ENCODE measurements around the gene CFAP44. TPM values are rescaled to one million over a fixed set of nuclear protein-coding genes. Genes with fewer than 3 reads are reported as not detected.

Gene CFAP44
- total and polyA plus RNA-seq, 2 of the 13 experiments (the other 11 are each of a cell fraction or from before 2014, with no cell fraction given), result 1.7 to 4.7 TPM

DNA sequence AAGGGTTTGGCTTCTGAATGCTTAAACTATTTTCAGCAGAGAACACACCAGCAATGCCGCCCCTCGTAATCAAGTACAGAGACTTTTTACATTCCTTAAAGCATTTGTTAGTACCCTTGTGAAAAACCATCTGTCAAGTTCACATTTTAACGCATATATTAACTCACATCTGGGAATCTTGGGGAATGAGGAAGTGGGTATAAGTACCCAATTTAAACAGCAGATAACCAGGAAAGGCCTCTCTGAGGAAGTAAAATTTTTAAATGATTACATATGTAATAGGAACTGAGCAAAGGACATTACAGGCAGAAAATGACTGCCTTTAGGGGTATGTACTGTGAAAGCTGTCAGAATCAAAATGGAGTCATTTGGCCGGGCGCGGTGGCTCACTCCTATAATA lies 12.8 kb upstream of the CFAP44 start:
- H3K9me3 ChIP-seq (ENCODE audit: low read length), result no peaks in the 10 kb centered on the region
- POLR2A ChIA-PET, result no interaction called here
- no peak for FAIRE-seq
- intact Hi-C loops (cut with micrococcal nuclease; ENCODE audit: unreplicated experiment) (no loop called here), in situ Hi-C loops (cut with HindIII; ENCODE audit: extremely low pct_ligation_motif_present, low pct_unique_long_range_greater_than_20kb) (no loop called here)
- peaks cover 6 to 21% of the 10 kb centered on the region in 2 experiments; a peak in 4 of 5 replicates for H3K36me3 ChIP-seq (replicated peaks in 1 of 2; ENCODE audit: control insufficient read depth in 1 of 2, insufficient read depth in 2 of 2, low read length in 2 of 2)
- no peaks in the 10 kb centered on the region for H3K79me2 ChIP-seq (ENCODE audit: insufficient read depth, low read length)
- no peak overlapping the region for H3K4me2 ChIP-seq (ENCODE audit: low read depth, low read length)
- TF ChIP-seq HIVEP1 (CRISPR knock-in tag; IDR thresholded peaks at IDR 0.05), result no peak
- no peak for TF ChIP-seq NCOR1 (IDR thresholded peaks at IDR 0.05; ENCODE audit: borderline replicate concordance, low read length)
- TF ChIP-seq PCBP1 (IDR thresholded peaks at IDR 0.05; ENCODE audit: borderline replicate concordance, low read depth, low read length), result no peak
- TF ChIP-seq, protein P1, sequence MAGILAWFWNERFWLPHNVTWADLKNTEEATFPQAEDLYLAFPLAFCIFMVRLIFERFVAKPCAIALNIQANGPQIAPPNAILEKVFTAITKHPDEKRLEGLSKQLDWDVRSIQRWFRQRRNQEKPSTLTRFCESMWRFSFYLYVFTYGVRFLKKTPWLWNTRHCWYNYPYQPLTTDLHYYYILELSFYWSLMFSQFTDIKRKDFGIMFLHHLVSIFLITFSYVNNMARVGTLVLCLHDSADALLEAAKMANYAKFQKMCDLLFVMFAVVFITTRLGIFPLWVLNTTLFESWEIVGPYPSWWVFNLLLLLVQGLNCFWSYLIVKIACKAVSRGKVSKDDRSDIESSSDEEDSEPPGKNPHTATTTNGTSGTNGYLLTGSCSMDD (CRISPR knock-in tag; IDR thresholded peaks at IDR 0.05), result no peak
- no peak for TF ChIP-seq POLR2A (IDR thresholded peaks at IDR 0.05; ENCODE audit: insufficient read depth in 1 of 2, low read depth in 2 of 2, low read length in 2 of 2)
- no peak for TF ChIP-seq GTF3A (CRISPR knock-in tag; conservative IDR thresholded peaks at IDR 0.05)
- TF ChIP-seq, protein P2, sequence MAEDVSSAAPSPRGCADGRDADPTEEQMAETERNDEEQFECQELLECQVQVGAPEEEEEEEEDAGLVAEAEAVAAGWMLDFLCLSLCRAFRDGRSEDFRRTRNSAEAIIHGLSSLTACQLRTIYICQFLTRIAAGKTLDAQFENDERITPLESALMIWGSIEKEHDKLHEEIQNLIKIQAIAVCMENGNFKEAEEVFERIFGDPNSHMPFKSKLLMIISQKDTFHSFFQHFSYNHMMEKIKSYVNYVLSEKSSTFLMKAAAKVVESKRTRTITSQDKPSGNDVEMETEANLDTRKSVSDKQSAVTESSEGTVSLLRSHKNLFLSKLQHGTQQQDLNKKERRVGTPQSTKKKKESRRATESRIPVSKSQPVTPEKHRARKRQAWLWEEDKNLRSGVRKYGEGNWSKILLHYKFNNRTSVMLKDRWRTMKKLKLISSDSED (CRISPR knock-in tag; IDR thresholded peaks at IDR 0.05), result no peak
- no peak for TF ChIP-seq SP4 (CRISPR knock-in tag; IDR thresholded peaks at IDR 0.05)
- TF ChIP-seq PAX8 (CRISPR knock-in tag; IDR thresholded peaks at IDR 0.05; ENCODE audit: borderline replicate concordance), result no peak
- TF ChIP-seq SRSF9 (IDR thresholded peaks at IDR 0.05; ENCODE audit: borderline replicate concordance, insufficient read depth, low read depth, low read length, poor library complexity, severe bottlenecking), result no peak
- TF ChIP-seq, protein P3, sequence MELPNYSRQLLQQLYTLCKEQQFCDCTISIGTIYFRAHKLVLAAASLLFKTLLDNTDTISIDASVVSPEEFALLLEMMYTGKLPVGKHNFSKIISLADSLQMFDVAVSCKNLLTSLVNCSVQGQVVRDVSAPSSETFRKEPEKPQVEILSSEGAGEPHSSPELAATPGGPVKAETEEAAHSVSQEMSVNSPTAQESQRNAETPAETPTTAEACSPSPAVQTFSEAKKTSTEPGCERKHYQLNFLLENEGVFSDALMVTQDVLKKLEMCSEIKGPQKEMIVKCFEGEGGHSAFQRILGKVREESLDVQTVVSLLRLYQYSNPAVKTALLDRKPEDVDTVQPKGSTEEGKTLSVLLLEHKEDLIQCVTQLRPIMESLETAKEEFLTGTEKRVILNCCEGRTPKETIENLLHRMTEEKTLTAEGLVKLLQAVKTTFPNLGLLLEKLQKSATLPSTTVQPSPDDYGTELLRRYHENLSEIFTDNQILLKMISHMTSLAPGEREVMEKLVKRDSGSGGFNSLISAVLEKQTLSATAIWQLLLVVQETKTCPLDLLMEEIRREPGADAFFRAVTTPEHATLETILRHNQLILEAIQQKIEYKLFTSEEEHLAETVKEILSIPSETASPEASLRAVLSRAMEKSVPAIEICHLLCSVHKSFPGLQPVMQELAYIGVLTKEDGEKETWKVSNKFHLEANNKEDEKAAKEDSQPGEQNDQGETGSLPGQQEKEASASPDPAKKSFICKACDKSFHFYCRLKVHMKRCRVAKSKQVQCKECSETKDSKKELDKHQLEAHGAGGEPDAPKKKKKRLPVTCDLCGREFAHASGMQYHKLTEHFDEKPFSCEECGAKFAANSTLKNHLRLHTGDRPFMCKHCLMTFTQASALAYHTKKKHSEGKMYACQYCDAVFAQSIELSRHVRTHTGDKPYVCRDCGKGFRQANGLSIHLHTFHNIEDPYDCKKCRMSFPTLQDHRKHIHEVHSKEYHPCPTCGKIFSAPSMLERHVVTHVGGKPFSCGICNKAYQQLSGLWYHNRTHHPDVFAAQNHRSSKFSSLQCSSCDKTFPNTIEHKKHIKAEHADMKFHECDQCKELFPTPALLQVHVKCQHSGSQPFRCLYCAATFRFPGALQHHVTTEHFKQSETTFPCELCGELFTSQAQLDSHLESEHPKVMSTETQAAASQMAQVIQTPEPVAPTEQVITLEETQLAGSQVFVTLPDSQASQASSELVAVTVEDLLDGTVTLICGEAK (IDR thresholded peaks at IDR 0.05), result no peak
- TF ChIP-seq, protein P3 (CRISPR knock-in tag; IDR thresholded peaks at IDR 0.05), result no peak
- no peak for TF ChIP-seq MEIS2 (CRISPR knock-in tag; IDR thresholded peaks at IDR 0.05)
- no peak for TF ChIP-seq RCOR2 (CRISPR knock-in tag; IDR thresholded peaks at IDR 0.05)
- H4K20me1 ChIP-seq (ENCODE audit: insufficient read depth, low read length), result no peaks in the 10 kb centered on the region
- H3K9ac ChIP-seq (ENCODE audit: insufficient read depth, low read depth, low read length), result no peak overlapping the region
- H3K27ac ChIP-seq (ENCODE audit: extremely low read length, insufficient read depth, low read length), result no peak overlapping the region
- no peaks in the 10 kb centered on the region for H3K27me3 ChIP-seq (ENCODE audit: control insufficient read depth in 1 of 2, insufficient read depth in 2 of 2, low read length in 2 of 2)
- DNase-seq (ENCODE audit: low spot score), result no peak
- no peak for ATAC-seq
- CTCF ChIA-PET (ENCODE audit: low intra/inter-chr PET ratio, low total read pairs), result no interaction called here
- H3K4me3 ChIP-seq (replicated peaks in 1 of 3; ENCODE audit: insufficient read depth in 1 of 3, low read depth in 2 of 3, low read length in 3 of 3), result no peak overlapping the region
- H3K4me1 ChIP-seq (ENCODE audit: insufficient read depth, low read length), result no peaks in the 10 kb centered on the region
- no peak overlapping the region for H2AFZ ChIP-seq (ENCODE audit: low read length)
- 98% methylated on average over 6 of the region's 6 CpGs for WGBS (ENCODE audit: low lambda C conversion rate)
- BruUV-seq (replicated peaks), result no TSS peak

Measured in HepG2 (cell line).